Nephron progenitor cell (in vitro differentiated cells): ENCODE data around the gene TP53BP2.
A peak's percentile ranks its signal among the peaks of the same experiment; 100 is the strongest.

Experiments used
- DNase-seq: peaks from one replicate; pipeline ENCODE4 v3.0.0; 2021
- H3K27ac Mint-ChIP-seq: 2 replicates; pipeline ENCODE4 v1.8.0; 2021; ENCODE audit warnings: mild to moderate bottlenecking, moderate library complexity, mixed read lengths
- H3K27me3 Mint-ChIP-seq: 2 replicates; pipeline ENCODE4 v1.8.0; 2021; ENCODE audit warnings: mild to moderate bottlenecking, low read depth, mixed read lengths; ENCODE audit not compliant: poor library complexity
- H3K36me3 Mint-ChIP-seq: 2 replicates; pipeline ENCODE4 v1.8.0; 2021; ENCODE audit warnings: low read depth, mixed read lengths
- H3K4me1 Mint-ChIP-seq: 2 replicates; pipeline ENCODE4 v1.8.0; 2021; ENCODE audit warnings: mixed read lengths
- H3K4me3 Mint-ChIP-seq: 2 replicates; pipeline ENCODE4 v1.8.0; 2021; ENCODE audit warnings: mild to moderate bottlenecking, moderate library complexity, mixed read lengths
- H3K9me3 Mint-ChIP-seq: 2 replicates; pipeline ENCODE4 v1.8.0; 2021; ENCODE audit warnings: mild to moderate bottlenecking, moderate library complexity, mixed read lengths
- CTCF ChIP-seq: fragments of 200-600 bp; sonication (generic); IDR thresholded peaks from 2 replicates; pipeline ENCODE4 v1.5.0; 2021; ENCODE audit warnings: antibody characterized with exemption

The TP53BP2 gene

GRCh38 chr1:223788746-223789415 lies 56.9 kb downstream of the TP53BP2 start:
- H3K4me3 Mint-ChIP-seq = no peak overlapping the region
- peak overlapping the region; percentile 60 for H3K27ac Mint-ChIP-seq
- no peak for DNase-seq
- peaks cover 6% of the 10 kb centered on the region for H3K4me1 Mint-ChIP-seq
- H3K27me3 Mint-ChIP-seq = peaks cover 2% of the 10 kb centered on the region
- peaks cover 80% of the 10 kb centered on the region for H3K36me3 Mint-ChIP-seq
- no peaks in the 10 kb centered on the region for H3K9me3 Mint-ChIP-seq
- no peak for TF ChIP-seq CTCF

GRCh38 chr1:223785808-223786207 lies 59.9 kb downstream of the TP53BP2 start:
- Mint-ChIP-seq H3K27me3 (peaks cover 2% of the 10 kb centered on the region), H3K36me3 (peaks cover 69% of the 10 kb centered on the region), H3K4me1 (peaks cover 11% of the 10 kb centered on the region), H3K9me3 (no peaks in the 10 kb centered on the region), H3K27ac (peak overlapping the region; percentile 75), H3K4me3 (no peak overlapping the region)
- DNase-seq = no peak
- TF ChIP-seq CTCF = no peak

GRCh38 chr1:223784541-223784940 lies 61.2 kb downstream of the TP53BP2 start:
- no peak for DNase-seq
- no peak for TF ChIP-seq CTCF
- Mint-ChIP-seq H3K9me3 (no peaks in the 10 kb centered on the region), H3K27ac (no peak overlapping the region), H3K36me3 (peaks cover 75% of the 10 kb centered on the region), H3K4me3 (no peak overlapping the region), H3K4me1 (peaks cover 13% of the 10 kb centered on the region), H3K27me3 (peaks cover 2% of the 10 kb centered on the region)

GRCh38 chr1:223783676-223784075 lies 62.1 kb downstream of the TP53BP2 start:
- TF ChIP-seq CTCF = no peak
- Mint-ChIP-seq H3K9me3 (no peaks in the 10 kb centered on the region), H3K27me3 (peaks cover 2% of the 10 kb centered on the region), H3K4me1 (peaks cover 13% of the 10 kb centered on the region), H3K36me3 (peaks cover 78% of the 10 kb centered on the region), H3K27ac (no peak overlapping the region), H3K4me3 (no peak overlapping the region)
- no peak for DNase-seq

DNA sequence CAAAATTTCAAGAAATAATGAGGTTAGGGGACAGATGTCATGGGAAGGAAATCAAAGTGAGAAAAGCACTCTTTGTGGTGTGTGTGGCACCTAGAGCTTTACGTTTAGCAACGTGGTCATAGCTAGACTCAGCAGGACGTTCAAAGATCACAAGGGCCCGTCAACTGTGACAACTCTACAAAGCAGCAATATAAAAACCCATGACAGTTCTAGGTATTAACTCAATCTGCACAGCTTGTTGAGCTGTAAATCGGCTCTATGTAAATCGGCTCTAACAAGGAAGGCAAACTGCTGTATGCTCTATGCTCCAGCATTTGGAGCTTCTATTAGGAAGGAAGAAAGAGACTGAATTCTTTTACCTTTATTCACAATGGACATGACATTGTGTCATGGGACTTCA lies 64.8 kb downstream of the TP53BP2 start:
- no peak for TF ChIP-seq CTCF
- no peak overlapping the region for H3K4me3 Mint-ChIP-seq
- no peak overlapping the region for H3K27ac Mint-ChIP-seq
- H3K4me1 Mint-ChIP-seq = peaks cover 30% of the 10 kb centered on the region
- H3K36me3 Mint-ChIP-seq = peaks cover 73% of the 10 kb centered on the region
- no peaks in the 10 kb centered on the region for H3K9me3 Mint-ChIP-seq
- H3K27me3 Mint-ChIP-seq = no peaks in the 10 kb centered on the region
- DNase-seq = no peak

- Mint-ChIP-seq H3K4me3 (no peak overlapping the region), H3K9me3 (no peaks in the 10 kb centered on the region), H3K36me3 (peaks cover 73% of the 10 kb centered on the region), H3K27ac (no peak overlapping the region), H3K4me1 (peaks cover 26% of the 10 kb centered on the region), H3K27me3 (no peaks in the 10 kb centered on the region)
- TF ChIP-seq CTCF = no peak
- no peak for DNase-seq
Observed at GRCh38 chr1:223780318-223780717, 65.4 kb downstream of the TP53BP2 start.
